Frontal cortex (tissue), 4 donors: Measurements from ENCODE around the gene IKZF2. TPM values are rescaled to one million over a fixed set of nuclear protein-coding genes. Genes with fewer than 3 reads are reported as not detected.

Experiments used
- DNase-seq, 2 donors: peaks; one replicate each; pipeline ENCODE4 v3.0.0; 2012; ENCODE audit warnings: low spot score in 2 of 2
- FAIRE-seq: peaks from 2 replicates; lab custom pipeline; 2012; peaks lifted over from hg19 to GRCh38; lab: Jason Lieb, UNC
- total RNA-seq: library from RNA; depleted of rRNA; stranded (reverse); fragments of >200 nt; gene quantifications from one replicate; pipeline ENCODE4 v1.2.3, GENCODE V29; 2014
- donor health status: control.
- donor health status: control.
- donor health status: control.

The IKZF2 gene
- total RNA-seq, 1 donor from 2014 or later, result 11.0 TPM

- DNase-seq (no peak), FAIRE-seq (no peak)
These were observed 178.1 kb downstream of the IKZF2 start for GRCh38 chr2:212973347-212973746.

GRCh38 chr2:212970132-212970531 lies 181.3 kb downstream of the IKZF2 start:
- DNase-seq (no peak), FAIRE-seq (no peak)

GRCh38 chr2:212968284-212969081 lies 182.9 kb downstream of the IKZF2 start:
- FAIRE-seq, result no peak
- no peak for DNase-seq

- FAIRE-seq, result no peak
- no peak for DNase-seq
These were observed 184.5 kb downstream of the IKZF2 start for GRCh38 chr2:212966884-212967283.

- no peak for FAIRE-seq
- DNase-seq, result no peak
These were observed 188.7 kb downstream of the IKZF2 start for GRCh38 chr2:212962691-212963090.

GRCh38 chr2:212961255-212961654 lies 190.2 kb downstream of the IKZF2 start:
- DNase-seq (no peak), FAIRE-seq (no peak)

GRCh38 chr2:212960336-212960735 lies 191.1 kb downstream of the IKZF2 start:
- no peak for FAIRE-seq
- DNase-seq, result no peak

- no peak for FAIRE-seq
- no peak for DNase-seq
These were observed 191.8 kb downstream of the IKZF2 start for GRCh38 chr2:212959471-212960117.

GRCh38 chr2:212958757-212959295 lies 192.6 kb downstream of the IKZF2 start:
- FAIRE-seq, result no peak

GRCh38 chr2:212958133-212958532 lies 193.3 kb downstream of the IKZF2 start:
- no peak for FAIRE-seq
- no peak for DNase-seq

More at GRCh38 chr2:212958757-212959295, 192.6 kb downstream of the IKZF2 start:
- DNase-seq, result no peak

- no peak for DNase-seq
- FAIRE-seq, result no peak
These were observed 193.8 kb downstream of the IKZF2 start for GRCh38 chr2:212957624-212958023.

- FAIRE-seq (no peak), DNase-seq (no peak)
These were observed 194.5 kb downstream of the IKZF2 start for GRCh38 chr2:212956665-212957607.

- FAIRE-seq, result no peak
- DNase-seq, result no peak
These were observed 198.1 kb downstream of the IKZF2 start for GRCh38 chr2:212953170-212953920.

- FAIRE-seq, result no peak
- DNase-seq, result no peak
These were observed 201.6 kb downstream of the IKZF2 start for GRCh38 chr2:212949786-212950185.

Other genes with a start within 250 kb of the IKZF2 start
- 87.6 TPM for gene SPAG16, start 132.9 kb upstream of the IKZF2 start, total RNA-seq